Activated T-helper 9 cell treated with anti-CD3 and anti-CD28 coated beads, Interleukin-2, amount 50 U/mL, for 16 hours (primary cell): ENCODE measurements around the gene ZNF556.

Experiments used
- DNase-seq: peaks from one replicate; pipeline ENCODE4 v3.0.0-alpha.2; 2020; ENCODE audit warnings: low read depth

ZNF556 gene

GRCh38 chr19:2867025-2867991 is at the start of gene ZNF556:
Gene ZNF556 (plus strand): TSS chr19:2867335. CDS start chr19:2867422, 87 bp downstream.
- DNase-seq, result no peak

GRCh38 chr19:2819540-2820111 is 47.5 kb upstream of the ZNF556 start, which contains the start of gene ZNF554:
Gene ZNF554 (plus strand): TSS chr19:2819868. CDS start chr19:2820072, 204 bp downstream.
- peak; percentile 98 for DNase-seq

GRCh38 chr19:2820112-2820702 is 46.9 kb upstream of the ZNF556 start:
- no peak for DNase-seq

- no peak for DNase-seq
These were observed 44.3 kb upstream of the ZNF556 start for GRCh38 chr19:2822846-2823245.

GRCh38 chr19:2823646-2824045 is 43.5 kb upstream of the ZNF556 start:
- no peak for DNase-seq

GRCh38 chr19:2824129-2824528 is 43.0 kb upstream of the ZNF556 start:
- DNase-seq, result no peak

GRCh38 chr19:2827022-2827421 is 40.1 kb upstream of the ZNF556 start:
- no peak for DNase-seq

GRCh38 chr19:2827840-2828489 is 39.2 kb upstream of the ZNF556 start:
- DNase-seq, result no peak

GRCh38 chr19:2834294-2834871 is 32.8 kb upstream of the ZNF556 start:
- DNase-seq, result no peak

GRCh38 chr19:2837430-2837829 is 29.7 kb upstream of the ZNF556 start:
- DNase-seq, result no peak

GRCh38 chr19:2840794-2841791 is 26.0 kb upstream of the ZNF556 start, which contains the start of gene ZNF555:
Gene ZNF555 (plus strand): TSS chr19:2841475. CDS start chr19:2841573, 98 bp downstream.
- DNase-seq, result peak; percentile 97

- DNase-seq, result no peak
These were observed 25.1 kb upstream of the ZNF556 start for GRCh38 chr19:2841855-2842574.

- no peak for DNase-seq
These were observed 22.0 kb upstream of the ZNF556 start for GRCh38 chr19:2845107-2845506.

GRCh38 chr19:2846180-2846894 is 20.8 kb upstream of the ZNF556 start:
- no peak for DNase-seq

- no peak for DNase-seq
These were observed 19.6 kb upstream of the ZNF556 start for GRCh38 chr19:2847507-2847906.

GRCh38 chr19:2848616-2849015 is 18.5 kb upstream of the ZNF556 start:
- DNase-seq, result no peak

- no peak for DNase-seq
These were observed 16.7 kb upstream of the ZNF556 start for GRCh38 chr19:2850256-2850925.

GRCh38 chr19:2852598-2852997 is 14.5 kb upstream of the ZNF556 start:
- no peak for DNase-seq
